Measurements from ENCODE around the gene SIGLEC7. TPM values are rescaled to one million over a fixed set of nuclear protein-coding genes. Genes with fewer than 3 reads are reported as not detected.

The SIGLEC7 gene
- total RNA-seq, 2 donors from 2014 or later = not detected

- no peaks in the 10 kb centered on the region for H3K9me3 Mint-ChIP-seq
- WGBS, 2 experiments (ENCODE audit: insufficient coverage in 1 of 2, insufficient read length in 1 of 2) = 92 to 97% methylated on average over 6 to 9 of the region's 9 CpGs
- no peak overlapping the region for H3K27ac Mint-ChIP-seq
These were observed 53.1 kb downstream of the SIGLEC7 start for GRCh38 chr19:51195316-51195586.

GRCh38 chr19:51195616-51196015, 53.5 kb downstream of the SIGLEC7 start:
- peaks cover 12% of the 10 kb centered on the region for H3K27me3 Mint-ChIP-seq (ENCODE audit: insufficient read depth)
- no peak for TF ChIP-seq CTCF (conservative IDR thresholded peaks at IDR 0.05)
- no peaks in the 10 kb centered on the region for H3K4me1 Mint-ChIP-seq
- WGBS, 2 experiments (ENCODE audit: insufficient coverage in 1 of 2, insufficient read length in 1 of 2) = 93 to 94% methylated on average over 6 to 10 of the region's 10 CpGs
- Histone ChIP-seq H3K27me3 (ENCODE audit: control insufficient read depth, insufficient read depth, low read length, poor library complexity, severe bottlenecking) (no peaks in the 10 kb centered on the region), H3K4me3 (ENCODE audit: low read length) (no peak overlapping the region), H3K36me3 (ENCODE audit: control insufficient read depth, insufficient read depth, low read length) (no peaks in the 10 kb centered on the region), H3K4me1 (ENCODE audit: control insufficient read depth, insufficient read depth, low read length) (no peaks in the 10 kb centered on the region), H3K9me3 (ENCODE audit: control insufficient read depth, low read length) (no peaks in the 10 kb centered on the region), H3K27ac (ENCODE audit: low read depth, low read length) (no peak overlapping the region), H3K9ac (ENCODE audit: extremely low read depth, low read length, poor library complexity, severe bottlenecking) (no peak overlapping the region)
- no peaks in the 10 kb centered on the region for H3K9me3 Mint-ChIP-seq
- DNase-seq = no peak
- no peak overlapping the region for H3K27ac Mint-ChIP-seq
- H3K4me3 Mint-ChIP-seq = no peak overlapping the region
- H3K36me3 Mint-ChIP-seq (ENCODE audit: low read depth) = no peaks in the 10 kb centered on the region

More at GRCh38 chr19:51195316-51195586, 53.1 kb downstream of the SIGLEC7 start:
- Histone ChIP-seq H3K27ac (ENCODE audit: low read depth, low read length) (no peak overlapping the region), H3K27me3 (ENCODE audit: control insufficient read depth, insufficient read depth, low read length, poor library complexity, severe bottlenecking) (no peaks in the 10 kb centered on the region), H3K9me3 (ENCODE audit: control insufficient read depth, low read length) (no peaks in the 10 kb centered on the region), H3K4me3 (ENCODE audit: low read length) (no peak overlapping the region), H3K36me3 (ENCODE audit: control insufficient read depth, insufficient read depth, low read length) (no peaks in the 10 kb centered on the region), H3K4me1 (ENCODE audit: control insufficient read depth, insufficient read depth, low read length) (no peaks in the 10 kb centered on the region), H3K9ac (ENCODE audit: extremely low read depth, low read length, poor library complexity, severe bottlenecking) (no peak overlapping the region)
- no peak for TF ChIP-seq CTCF (conservative IDR thresholded peaks at IDR 0.05)
- H3K4me1 Mint-ChIP-seq = no peaks in the 10 kb centered on the region
- H3K4me3 Mint-ChIP-seq = no peak overlapping the region
- no peaks in the 10 kb centered on the region for H3K36me3 Mint-ChIP-seq (ENCODE audit: low read depth)
- peaks cover 11% of the 10 kb centered on the region for H3K27me3 Mint-ChIP-seq (ENCODE audit: insufficient read depth)
- no peak for DNase-seq

GRCh38 chr19:51196181-51196580, 54.1 kb downstream of the SIGLEC7 start:
- Histone ChIP-seq H3K9me3 (ENCODE audit: control insufficient read depth, low read length) (no peaks in the 10 kb centered on the region), H3K9ac (ENCODE audit: extremely low read depth, low read length, poor library complexity, severe bottlenecking) (no peak overlapping the region), H3K27ac (ENCODE audit: low read depth, low read length) (no peak overlapping the region), H3K36me3 (ENCODE audit: control insufficient read depth, insufficient read depth, low read length) (no peaks in the 10 kb centered on the region), H3K27me3 (ENCODE audit: control insufficient read depth, insufficient read depth, low read length, poor library complexity, severe bottlenecking) (no peaks in the 10 kb centered on the region), H3K4me3 (ENCODE audit: low read length) (no peak overlapping the region), H3K4me1 (ENCODE audit: control insufficient read depth, insufficient read depth, low read length) (no peaks in the 10 kb centered on the region)
- no peak overlapping the region for H3K4me3 Mint-ChIP-seq
- peaks cover 12% of the 10 kb centered on the region for H3K27me3 Mint-ChIP-seq (ENCODE audit: insufficient read depth)
- no peaks in the 10 kb centered on the region for H3K4me1 Mint-ChIP-seq
- no peaks in the 10 kb centered on the region for H3K9me3 Mint-ChIP-seq
- H3K36me3 Mint-ChIP-seq (ENCODE audit: low read depth) = no peaks in the 10 kb centered on the region
- WGBS, 2 experiments (ENCODE audit: insufficient coverage in 1 of 2, insufficient read length in 1 of 2) = 92 to 96% methylated on average over 5 of the region's 5 CpGs
- H3K27ac Mint-ChIP-seq = no peak overlapping the region
- DNase-seq = no peak
- TF ChIP-seq CTCF (conservative IDR thresholded peaks at IDR 0.05) = no peak
